Raji (cell line): Measurements from ENCODE around the gene RANBP9.
A peak's percentile ranks its signal among the peaks of the same experiment; 100 is the strongest.

ENCODE experiments used
- POLR2A ChIP-seq: IDR thresholded peaks from 2 replicates; pipeline ENCODE4 v1.6.1; 2011; ENCODE audit warnings: low read depth, low read length, control low read depth; ENCODE audit not compliant: insufficient read depth

RANBP9 gene

DNA sequence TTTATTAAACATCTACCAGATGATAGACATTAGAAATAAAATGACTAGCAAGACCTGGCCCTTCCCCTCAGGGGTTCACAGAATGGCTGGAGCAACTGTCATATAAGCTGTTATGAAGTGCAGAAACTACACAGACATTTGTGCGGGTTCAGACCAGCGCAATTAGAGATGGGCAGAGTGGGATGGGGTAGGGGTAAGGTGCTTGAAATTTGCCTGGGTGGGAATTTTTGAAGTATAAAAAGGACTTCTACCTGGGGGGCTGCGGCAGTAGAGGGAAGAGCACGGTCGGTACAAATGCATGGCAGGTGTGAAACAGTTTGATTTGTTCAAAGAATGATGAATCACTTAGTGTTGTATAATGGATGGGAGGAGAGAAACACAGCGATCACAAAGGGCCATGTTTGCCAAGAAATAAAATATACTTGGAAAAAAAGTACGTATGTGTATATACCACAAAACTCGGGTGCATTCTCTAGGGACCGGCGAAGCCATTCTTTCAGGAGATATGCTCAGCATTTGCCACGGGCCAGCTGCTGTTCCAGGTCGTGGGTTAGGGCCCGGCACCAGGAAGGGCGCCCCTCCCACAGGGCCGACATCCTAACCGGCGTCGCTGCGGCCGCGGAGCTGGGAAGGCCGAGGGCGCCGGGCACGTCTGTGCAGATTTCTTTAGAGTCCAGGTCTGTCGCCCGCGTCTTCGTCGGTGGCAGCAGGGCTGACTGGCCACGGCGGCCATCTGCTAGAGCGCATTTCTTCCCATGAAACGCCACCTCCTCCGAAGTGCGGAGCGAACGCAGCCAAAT, 97.3 kb downstream of the RANBP9 start:
- TF ChIP-seq POLR2A: no peak

DNA sequence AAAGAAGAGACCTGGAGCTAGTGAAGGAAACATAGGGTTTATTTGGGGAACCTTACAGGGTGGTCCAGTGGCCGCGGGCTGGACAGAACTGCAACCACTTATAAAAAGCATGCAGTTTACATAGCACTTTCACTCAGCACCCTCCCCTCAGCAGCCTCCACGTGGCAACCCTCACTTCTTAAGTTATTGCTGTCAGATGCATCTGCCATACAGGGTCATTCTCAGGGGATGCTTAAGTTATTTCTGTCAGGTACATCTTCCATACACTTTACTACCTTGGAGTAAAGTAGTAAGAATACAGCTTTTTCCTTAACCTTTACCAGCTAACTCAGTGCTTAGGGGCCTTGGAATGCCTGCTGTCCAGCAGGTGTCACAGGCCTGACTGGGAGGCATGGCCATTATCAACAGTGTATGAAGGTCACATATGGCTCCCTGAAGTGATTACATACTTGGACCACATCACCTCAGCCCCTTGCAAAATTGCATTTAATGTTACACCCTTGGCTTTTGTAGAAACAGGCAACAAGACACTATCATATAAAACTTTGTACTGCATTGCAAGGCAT, 98.5 kb downstream of the RANBP9 start:
- TF ChIP-seq POLR2A: peak; percentile 17; the same call in 1 of the 2 replicates

DNA sequence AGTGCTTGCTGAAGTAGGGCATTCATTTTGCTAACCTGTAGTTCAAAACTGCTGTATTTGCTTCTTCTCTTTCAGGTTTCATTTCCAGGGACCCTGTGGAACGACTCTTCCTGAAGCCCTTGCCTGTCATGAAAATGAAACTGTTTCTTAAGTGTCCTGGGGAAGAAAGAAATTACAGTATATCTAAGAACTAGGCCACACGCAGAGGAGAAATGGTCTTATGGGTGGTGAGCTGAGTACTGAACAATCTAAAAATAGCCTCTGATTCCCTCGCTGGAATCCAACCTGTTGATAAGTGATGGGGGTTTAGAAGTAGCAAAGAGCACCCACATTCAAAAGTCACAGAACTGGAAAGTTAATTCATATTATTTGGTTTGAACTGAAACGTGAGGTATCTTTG, 99.9 kb downstream of the RANBP9 start:
- no peak for TF ChIP-seq POLR2A

DNA sequence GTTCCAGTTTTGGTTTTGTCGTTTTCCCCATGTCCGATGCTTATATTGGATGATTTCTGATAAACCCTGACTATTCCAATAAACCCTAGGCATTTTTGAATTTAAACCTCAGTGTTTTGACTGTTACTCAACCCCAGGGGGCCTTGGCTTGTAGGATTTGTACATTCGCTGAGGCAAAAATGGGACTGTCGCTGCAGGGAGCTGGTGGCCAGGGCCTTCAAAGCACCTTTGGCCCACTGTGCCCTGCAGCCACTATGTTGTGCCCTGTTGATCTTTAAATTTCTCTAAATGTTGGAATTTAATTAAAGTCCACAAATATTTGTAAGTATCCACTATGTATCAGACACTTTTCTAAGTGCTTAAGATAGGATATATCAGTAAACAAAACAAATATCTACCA, 106.0 kb downstream of the RANBP9 start:
- no peak for TF ChIP-seq POLR2A

- TF ChIP-seq POLR2A: no peak
Measured at GRCh38 chr6:13604546-13605416, 106.9 kb downstream of the RANBP9 start.

DNA sequence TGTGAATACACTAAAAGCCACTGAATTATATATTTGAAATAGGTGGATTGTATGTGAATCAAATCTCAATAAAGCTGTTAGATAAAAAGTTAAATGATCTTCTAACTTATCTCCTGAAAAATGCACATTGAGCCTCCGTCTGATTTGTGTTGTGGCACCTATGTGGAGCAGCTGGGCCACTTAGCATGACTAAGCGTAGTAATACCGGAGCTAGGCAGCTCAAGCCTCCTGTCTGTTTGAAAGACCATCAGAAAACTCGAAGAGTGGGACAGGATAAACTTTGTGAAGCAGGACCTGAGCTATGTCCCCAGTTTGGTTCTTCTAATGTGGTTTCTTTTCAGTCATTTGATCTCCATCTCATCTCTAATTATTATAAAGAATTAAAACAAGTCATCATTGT, 107.5 kb downstream of the RANBP9 start:
- no peak for TF ChIP-seq POLR2A

GRCh38 chr6:13600036-13600435, 111.6 kb downstream of the RANBP9 start:
- TF ChIP-seq POLR2A: no peak

- TF ChIP-seq POLR2A: no peak
Measured at GRCh38 chr6:13597073-13597472, 114.6 kb downstream of the RANBP9 start.

- TF ChIP-seq POLR2A: no peak
Measured at GRCh38 chr6:13593720-13594119, 117.9 kb downstream of the RANBP9 start.

GRCh38 chr6:13593103-13593502, 118.5 kb downstream of the RANBP9 start:
- no peak for TF ChIP-seq POLR2A

- no peak for TF ChIP-seq POLR2A
Measured at GRCh38 chr6:13591205-13591921, 120.3 kb downstream of the RANBP9 start.

- no peak for TF ChIP-seq POLR2A
Measured at GRCh38 chr6:13590574-13591153, 121.0 kb downstream of the RANBP9 start.

GRCh38 chr6:13589801-13590200, 121.8 kb downstream of the RANBP9 start:
- no peak for TF ChIP-seq POLR2A

DNA sequence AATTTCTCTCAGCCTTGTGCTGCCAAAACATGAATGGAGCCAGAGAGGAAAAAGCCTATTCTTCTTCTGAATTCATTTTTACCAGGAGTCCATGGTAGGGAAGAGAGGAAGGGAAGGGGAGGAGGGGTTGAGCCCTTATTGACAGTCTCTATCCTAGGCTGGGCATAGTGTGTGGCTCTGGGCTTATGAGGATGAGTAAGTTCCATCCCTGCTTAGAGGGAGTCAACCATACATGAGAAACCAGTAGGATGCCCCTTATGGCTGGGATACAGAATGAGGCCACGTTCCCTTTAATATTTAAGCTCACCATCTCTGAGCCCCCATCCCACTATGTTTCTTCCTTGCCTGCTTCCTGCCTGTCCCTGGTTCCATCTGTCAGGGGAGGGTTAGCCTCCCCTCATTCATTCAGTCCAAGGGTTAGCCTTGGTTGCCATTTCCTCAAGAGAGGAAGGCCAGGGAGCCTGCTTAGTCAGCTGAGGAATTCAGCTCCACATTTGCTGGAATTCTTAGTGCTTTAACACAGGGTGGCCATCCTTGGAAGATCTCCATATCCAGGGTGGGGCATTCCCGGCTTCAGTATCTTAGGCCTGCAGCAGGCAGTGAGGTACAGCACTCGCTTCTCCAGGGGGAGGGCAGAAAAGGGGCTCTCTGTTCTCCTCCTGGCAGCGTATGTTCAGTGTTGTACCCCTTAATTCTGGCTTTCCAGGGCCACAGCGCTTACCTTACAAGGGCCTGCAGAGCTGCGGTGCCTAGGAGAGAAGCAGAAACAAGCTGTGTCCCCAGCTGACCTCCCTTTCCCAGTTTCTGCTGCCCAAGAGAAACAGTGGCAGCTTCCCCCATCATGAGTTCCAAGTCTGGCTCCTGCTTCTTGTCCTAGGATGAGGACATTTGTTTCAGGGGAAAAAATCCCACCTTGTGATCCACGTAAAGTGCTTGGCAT, 124.8 kb downstream of the RANBP9 start:
- no peak for TF ChIP-seq POLR2A
